Thyroid gland (tissue), 4 donors: ENCODE measurements around the gene ZDHHC5. TPM values are rescaled to one million over a fixed set of nuclear protein-coding genes. Genes with fewer than 3 reads are reported as not detected.
A peak's percentile ranks its signal among the peaks of the same experiment; 100 is the strongest.
"Not testable (repeated sequence)": the region's sequence is repeated elsewhere in the genome, so short reads cannot be mapped to it uniquely, and the experiment has no call there.

Experiments used
- DNase-seq, 2 donors: peaks; one replicate each; pipeline ENCODE4 v3.0.0-alpha.2; 2019
- H3K27ac ChIP-seq, 3 donors: fragments of 200-600 bp; sonication (generic); 1 replicate in 2 of 3; 2 replicates in 1 of 3; pipeline ENCODE4 v1.5.1; 2016 to 2019; ENCODE audit warnings: mild to moderate bottlenecking in 1 of 3, moderate library complexity in 1 of 3
- H3K27me3 ChIP-seq: fragments of 200-600 bp; sonication (generic); one replicate; pipeline ENCODE4 v1.5.1; 2019
- H3K36me3 ChIP-seq, 2 donors: fragments of 200-600 bp; sonication (generic); one replicate each; pipeline ENCODE4 v1.5.1; 2016 to 2019
- H3K4me1 ChIP-seq, 2 donors: fragments of 200-600 bp; sonication (generic); one replicate each; pipeline ENCODE4 v1.5.1; 2017 to 2019
- H3K4me3 ChIP-seq, 3 donors: fragments of 200-600 bp; sonication (generic); replicated peaks in 1 of 3; 1 replicate in 2 of 3; 2 replicates in 1 of 3; pipeline ENCODE4 v1.5.1; 2016; ENCODE audit warnings: mild to moderate bottlenecking in 1 of 3
- H3K9me3 ChIP-seq: fragments of 200-600 bp; sonication (generic); one replicate; pipeline ENCODE4 v1.5.1; 2017
- POLR2A ChIP-seq, 2 donors: fragments of 450-650 bp; IDR thresholded peaks; one replicate each; pipeline ENCODE4 v1.6.1; 2017; ENCODE audit warnings: antibody characterized with exemption in 2 of 2, mild to moderate bottlenecking in 2 of 2, moderate library complexity in 1 of 2
- WGBS, 2 donors: methylation state at CpG; one replicate each; pipeline ENCODE4 v1.1.5; 2017; 5-methylcytosine and 5-hydroxymethylcytosine counted together
- intact Hi-C: fragments of 100-400 bp; cut with DNase I; formaldehyde crosslinking; loops from one replicate; pipeline ENCODE4 v1.15.1; 2023
- total RNA-seq, 4 donors: library from RNA; depleted of rRNA; stranded (reverse); fragments of >200 nt; gene quantifications; one replicate each; pipeline ENCODE4 v1.2.3, GENCODE V29; 2016
- TF ChIP-seq, protein P1 (sequence below), 6 experiments: fragments of 200-600 bp in 3 of 6; fragments of 450-650 bp in 3 of 6; sonication (generic) in 3 of 6; IDR thresholded peaks; one replicate each; pipeline ENCODE4 v1.5.1; 2016 to 2019; ENCODE audit warnings: antibody characterized with exemption in 6 of 6, mild to moderate bottlenecking in 2 of 6, inconsistent platforms in 1 of 6, moderate library complexity in 1 of 6

The ZDHHC5 gene
- total RNA-seq, 4 donors from 2014 or later = 55.5 to 77.5 (median 71.6) TPM

DNA sequence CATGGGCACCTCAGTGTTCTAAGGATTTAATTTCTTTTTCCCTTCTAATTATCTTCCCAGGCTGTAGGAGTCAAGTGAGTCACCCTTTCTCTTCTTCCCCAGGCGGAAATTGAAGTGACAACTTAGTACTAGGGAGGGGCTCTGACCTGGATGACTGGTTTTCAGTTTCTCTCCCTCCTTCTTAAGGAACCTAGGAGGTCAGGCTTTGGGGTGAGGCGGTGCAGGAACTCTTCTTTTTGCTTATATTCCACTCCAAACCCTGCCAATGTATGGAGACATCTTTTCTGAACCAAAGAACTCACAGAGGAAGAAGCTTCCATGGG, 12.6 kb downstream of the ZDHHC5 start:
- H3K27ac ChIP-seq = no peak overlapping the region
- peaks cover 9 to 20% of the 10 kb centered on the region in 2 donors for H3K4me1 ChIP-seq
- intact Hi-C loops = no loop called here
- no peaks in the 10 kb centered on the region for H3K9me3 ChIP-seq
- H3K4me3 ChIP-seq = no peak overlapping the region
- H3K36me3 ChIP-seq = peaks cover 19 to 23% of the 10 kb centered on the region in 2 donors
- no peak for DNase-seq
- no peaks in the 10 kb centered on the region for H3K27me3 ChIP-seq
- WGBS, 2 donors = 71 to 81% methylated on average over 2 of the region's 2 CpGs
- TF ChIP-seq, protein P1, sequence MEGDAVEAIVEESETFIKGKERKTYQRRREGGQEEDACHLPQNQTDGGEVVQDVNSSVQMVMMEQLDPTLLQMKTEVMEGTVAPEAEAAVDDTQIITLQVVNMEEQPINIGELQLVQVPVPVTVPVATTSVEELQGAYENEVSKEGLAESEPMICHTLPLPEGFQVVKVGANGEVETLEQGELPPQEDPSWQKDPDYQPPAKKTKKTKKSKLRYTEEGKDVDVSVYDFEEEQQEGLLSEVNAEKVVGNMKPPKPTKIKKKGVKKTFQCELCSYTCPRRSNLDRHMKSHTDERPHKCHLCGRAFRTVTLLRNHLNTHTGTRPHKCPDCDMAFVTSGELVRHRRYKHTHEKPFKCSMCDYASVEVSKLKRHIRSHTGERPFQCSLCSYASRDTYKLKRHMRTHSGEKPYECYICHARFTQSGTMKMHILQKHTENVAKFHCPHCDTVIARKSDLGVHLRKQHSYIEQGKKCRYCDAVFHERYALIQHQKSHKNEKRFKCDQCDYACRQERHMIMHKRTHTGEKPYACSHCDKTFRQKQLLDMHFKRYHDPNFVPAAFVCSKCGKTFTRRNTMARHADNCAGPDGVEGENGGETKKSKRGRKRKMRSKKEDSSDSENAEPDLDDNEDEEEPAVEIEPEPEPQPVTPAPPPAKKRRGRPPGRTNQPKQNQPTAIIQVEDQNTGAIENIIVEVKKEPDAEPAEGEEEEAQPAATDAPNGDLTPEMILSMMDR (IDR thresholded peaks at IDR 0.05) = no peak
- TF ChIP-seq POLR2A (IDR thresholded peaks at IDR 0.05) = no peak

DNA sequence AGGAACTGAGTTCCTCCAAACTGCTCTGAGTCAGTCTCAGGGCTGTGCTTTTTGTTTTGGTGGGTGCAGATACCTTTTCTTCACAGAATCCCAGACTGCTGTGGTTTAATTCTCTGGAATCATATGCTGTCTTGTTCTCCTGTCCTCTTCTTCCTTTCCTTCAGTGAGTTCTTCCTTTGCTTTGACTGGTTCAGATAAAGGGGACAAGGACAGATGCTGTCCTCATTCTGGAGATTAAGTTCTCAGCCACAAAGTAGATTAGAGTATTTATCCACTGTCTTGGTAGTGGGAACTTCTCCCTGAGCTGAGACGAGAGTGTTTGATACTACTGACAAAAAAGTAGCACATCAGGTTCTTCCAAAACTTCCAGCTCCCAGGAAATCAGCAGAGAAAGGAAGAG, 13.3 kb downstream of the ZDHHC5 start:
- no peak overlapping the region for H3K4me3 ChIP-seq
- no peak overlapping the region for H3K27ac ChIP-seq
- DNase-seq = no peak
- no peaks in the 10 kb centered on the region for H3K27me3 ChIP-seq
- H3K36me3 ChIP-seq = peaks cover 19 to 25% of the 10 kb centered on the region in 2 donors
- no peak for TF ChIP-seq POLR2A (IDR thresholded peaks at IDR 0.05)
- no peaks in the 10 kb centered on the region for H3K9me3 ChIP-seq
- H3K4me1 ChIP-seq = peaks cover 4 to 13% of the 10 kb centered on the region in 2 donors
- 53 to 77% methylated on average over 1 of the region's 1 CpG for WGBS, 2 donors
- intact Hi-C loops = no loop called here

DNA sequence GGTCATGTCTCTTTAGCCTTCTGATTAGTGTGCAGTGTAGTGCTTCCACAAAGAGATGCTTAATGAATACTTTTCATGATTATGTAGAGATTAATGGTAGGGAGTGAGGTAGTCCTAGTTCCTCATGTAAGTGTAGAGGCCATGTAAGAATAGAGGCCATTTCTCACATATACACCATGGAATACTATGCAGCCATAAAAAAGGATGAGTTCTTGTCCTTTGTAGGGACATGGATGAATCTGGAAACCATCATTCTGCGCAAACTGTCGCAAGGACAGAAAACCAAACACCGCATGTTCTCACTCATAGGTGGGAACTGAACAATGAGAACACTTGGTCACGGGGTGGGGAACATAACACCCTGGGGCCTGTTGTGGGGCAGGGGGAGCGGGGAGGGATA, 22.6 kb downstream of the ZDHHC5 start:
- H3K27ac ChIP-seq, intact Hi-C loops, DNase-seq, H3K27me3 ChIP-seq, H3K4me3 ChIP-seq, H3K4me1 ChIP-seq, H3K9me3 ChIP-seq: not testable (repeated sequence)
- peaks cover 71 to 83% of the 10 kb centered on the region in 2 donors for H3K36me3 ChIP-seq
- 96 to 99% methylated on average over 5 of the region's 5 CpGs for WGBS, 2 donors

DNA sequence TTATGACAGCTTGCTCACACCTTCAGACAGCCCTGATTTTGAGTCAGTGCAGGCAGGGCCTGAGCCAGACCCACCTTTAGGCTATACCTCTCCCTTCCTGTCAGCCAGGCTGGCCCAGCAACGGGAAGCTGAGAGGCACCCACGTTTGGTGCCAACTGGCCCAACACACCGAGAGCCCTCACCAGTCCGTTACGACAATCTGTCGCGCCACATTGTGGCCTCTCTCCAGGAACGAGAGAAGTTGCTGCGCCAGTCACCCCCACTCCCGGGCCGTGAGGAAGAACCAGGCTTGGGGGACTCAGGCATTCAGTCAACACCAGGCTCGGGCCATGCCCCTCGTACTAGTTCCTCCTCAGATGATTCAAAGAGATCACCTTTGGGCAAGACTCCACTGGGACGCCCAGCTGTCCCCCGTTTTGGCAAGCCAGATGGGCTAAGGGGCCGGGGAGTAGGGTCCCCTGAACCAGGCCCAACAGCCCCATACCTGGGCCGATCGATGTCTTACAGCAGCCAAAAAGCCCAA, 31.0 kb downstream of the ZDHHC5 start:
- peaks cover 63 to 71% of the 10 kb centered on the region in 2 donors for H3K36me3 ChIP-seq
- no peak for DNase-seq
- WGBS, 2 donors = 93 to 96% methylated on average over 15 to 18 of the region's 18 CpGs

DNA sequence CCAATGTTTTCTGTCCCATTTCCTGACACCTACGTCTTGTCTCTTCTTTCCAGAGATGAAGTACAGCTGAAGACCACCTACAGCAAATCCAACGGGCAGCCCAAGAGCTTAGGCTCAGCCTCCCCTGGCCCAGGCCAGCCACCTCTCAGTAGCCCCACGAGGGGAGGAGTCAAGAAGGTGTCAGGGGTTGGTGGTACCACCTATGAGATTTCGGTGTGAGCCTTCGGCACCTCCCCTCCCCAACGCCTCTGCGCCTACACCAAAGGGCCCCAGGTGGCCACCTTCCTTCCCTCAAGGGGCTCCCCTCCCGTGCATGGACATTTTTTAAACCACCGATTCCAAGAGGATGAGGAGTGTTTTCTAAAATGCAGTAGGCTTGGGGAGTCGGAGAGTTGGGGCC, 31.9 kb downstream of the ZDHHC5 start:
- DNase-seq = no peak
- Histone ChIP-seq H3K27me3 (no peaks in the 10 kb centered on the region), H3K27ac (no peak overlapping the region), H3K4me3 (no peak overlapping the region), H3K9me3 (no peaks in the 10 kb centered on the region), H3K36me3 (peaks cover 54 to 64% of the 10 kb centered on the region in 2 donors), H3K4me1 (peaks cover 10 to 16% of the 10 kb centered on the region in 2 donors)
- intact Hi-C loops = no loop called here
- no peak for TF ChIP-seq POLR2A (IDR thresholded peaks at IDR 0.05)
- TF ChIP-seq, protein P1 (IDR thresholded peaks at IDR 0.05) = no peak
- 88 to 91% methylated on average over 10 of the region's 10 CpGs for WGBS, 2 donors

More for the DNA sequence above, 31.0 kb downstream of the ZDHHC5 start:
- intact Hi-C loops = no loop called here
- Histone ChIP-seq H3K4me3 (no peak overlapping the region), H3K27me3 (no peaks in the 10 kb centered on the region), H3K4me1 (peaks cover 6 to 8% of the 10 kb centered on the region in 2 donors), H3K9me3 (no peaks in the 10 kb centered on the region), H3K27ac (no peak overlapping the region)
- TF ChIP-seq, protein P1 (IDR thresholded peaks at IDR 0.05) = no peak

DNA sequence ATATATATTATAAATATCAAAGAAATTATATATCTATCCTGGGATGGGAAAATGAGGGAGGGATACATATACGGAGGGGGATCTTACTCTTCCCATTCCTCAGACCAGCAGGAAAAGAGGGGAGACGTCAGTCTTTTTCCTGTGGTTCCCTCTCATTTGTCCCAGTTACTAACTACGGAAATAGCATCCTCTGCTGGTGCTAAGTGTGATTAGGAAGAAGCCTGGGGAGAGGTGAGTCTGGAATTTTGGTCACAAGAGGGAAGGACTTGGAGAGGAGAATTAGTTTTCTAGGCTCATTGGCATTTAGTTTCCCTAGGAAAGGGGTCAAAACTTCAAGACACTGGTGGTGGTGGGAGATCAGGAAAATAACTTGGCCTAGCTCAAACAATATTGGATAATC, 32.5 kb downstream of the ZDHHC5 start:
- Histone ChIP-seq H3K27ac (peak overlapping the region in 1 of 3 donors; percentile 9), H3K9me3 (no peaks in the 10 kb centered on the region), H3K4me1 (peaks cover 10 to 22% of the 10 kb centered on the region in 2 donors), H3K27me3 (no peaks in the 10 kb centered on the region), H3K36me3 (peaks cover 48 to 59% of the 10 kb centered on the region in 2 donors), H3K4me3 (no peak overlapping the region)
- TF ChIP-seq, protein P1 (IDR thresholded peaks at IDR 0.05) = no peak
- no peak for DNase-seq
- WGBS, 2 donors = 81 to 84% methylated on average over 3 of the region's 3 CpGs
- intact Hi-C loops = no loop called here
